Measurements from ENCODE around the gene KBTBD8.

KBTBD8 gene, protein sequence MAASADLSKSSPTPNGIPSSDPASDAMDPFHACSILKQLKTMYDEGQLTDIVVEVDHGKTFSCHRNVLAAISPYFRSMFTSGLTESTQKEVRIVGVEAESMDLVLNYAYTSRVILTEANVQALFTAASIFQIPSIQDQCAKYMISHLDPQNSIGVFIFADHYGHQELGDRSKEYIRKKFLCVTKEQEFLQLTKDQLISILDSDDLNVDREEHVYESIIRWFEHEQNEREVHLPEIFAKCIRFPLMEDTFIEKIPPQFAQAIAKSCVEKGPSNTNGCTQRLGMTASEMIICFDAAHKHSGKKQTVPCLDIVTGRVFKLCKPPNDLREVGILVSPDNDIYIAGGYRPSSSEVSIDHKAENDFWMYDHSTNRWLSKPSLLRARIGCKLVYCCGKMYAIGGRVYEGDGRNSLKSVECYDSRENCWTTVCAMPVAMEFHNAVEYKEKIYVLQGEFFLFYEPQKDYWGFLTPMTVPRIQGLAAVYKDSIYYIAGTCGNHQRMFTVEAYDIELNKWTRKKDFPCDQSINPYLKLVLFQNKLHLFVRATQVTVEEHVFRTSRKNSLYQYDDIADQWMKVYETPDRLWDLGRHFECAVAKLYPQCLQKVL

DNA sequence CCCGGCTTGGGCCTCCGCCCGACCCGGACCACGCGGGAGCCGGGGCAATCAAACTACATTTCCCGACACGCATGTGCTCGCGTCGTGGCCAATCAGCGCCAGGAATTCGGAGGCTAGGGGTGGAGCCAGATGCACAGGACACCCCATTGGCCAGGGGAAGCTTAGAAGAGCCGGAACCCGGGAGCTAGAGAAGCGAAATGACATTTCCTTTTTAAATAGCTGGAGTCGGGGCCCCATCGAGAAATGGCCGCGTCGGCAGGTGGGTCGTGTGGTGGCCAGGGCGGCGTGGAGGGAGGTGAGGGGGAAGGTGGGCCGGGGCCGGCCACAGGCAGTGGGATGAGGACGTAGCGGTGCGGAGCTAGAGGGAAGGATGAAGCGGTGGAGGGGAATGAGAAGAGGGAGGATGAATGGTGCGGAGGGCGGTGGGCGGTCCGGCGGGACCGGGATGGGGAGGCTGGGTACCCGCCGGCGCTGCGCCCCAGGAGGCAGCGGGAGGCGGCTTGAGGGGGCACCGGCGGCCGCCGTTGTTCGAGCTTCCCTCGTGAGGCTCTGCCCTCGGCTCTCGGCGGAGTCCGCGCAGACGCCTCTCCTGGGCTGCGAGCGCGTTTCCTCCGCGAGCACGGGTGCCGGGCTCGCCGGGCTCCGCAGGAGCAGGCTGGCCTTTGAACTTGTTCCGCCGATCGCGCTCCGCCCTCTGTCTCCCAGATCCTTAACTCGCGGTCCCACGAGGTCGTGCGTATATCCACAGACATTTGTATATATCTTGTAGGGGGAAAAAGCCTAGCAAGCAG lies at the start of gene KBTBD8:
Gene KBTBD8, plus strand, starts transcription at position 195 of the 791 bp plus-strand sequence. Its CDS starts 49 bp downstream, at position 244.
- peak; percentile 96 for DNase-seq (ENCODE audit: low spot score)

DNA sequence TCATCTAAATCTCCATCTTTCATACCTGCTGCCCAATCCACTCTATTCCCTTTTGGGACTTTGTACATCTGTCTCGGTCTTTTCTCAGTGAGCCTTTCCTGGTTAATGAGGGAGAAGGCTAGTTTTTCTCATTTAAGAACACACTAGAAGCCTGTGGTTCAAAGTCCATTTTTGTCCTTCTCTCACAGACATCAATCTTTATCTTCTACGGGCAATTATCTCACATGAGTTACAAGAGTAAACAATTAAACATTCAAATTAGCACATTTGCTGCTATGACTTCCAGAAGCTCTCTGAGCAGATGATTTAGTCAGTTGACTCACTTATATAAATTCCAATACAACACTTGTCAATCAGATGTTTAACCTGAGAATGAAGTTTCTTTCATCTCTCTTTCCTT lies 49.3 kb upstream of the KBTBD8 start:
- DNase-seq (ENCODE audit: low spot score) = no peak

DNA sequence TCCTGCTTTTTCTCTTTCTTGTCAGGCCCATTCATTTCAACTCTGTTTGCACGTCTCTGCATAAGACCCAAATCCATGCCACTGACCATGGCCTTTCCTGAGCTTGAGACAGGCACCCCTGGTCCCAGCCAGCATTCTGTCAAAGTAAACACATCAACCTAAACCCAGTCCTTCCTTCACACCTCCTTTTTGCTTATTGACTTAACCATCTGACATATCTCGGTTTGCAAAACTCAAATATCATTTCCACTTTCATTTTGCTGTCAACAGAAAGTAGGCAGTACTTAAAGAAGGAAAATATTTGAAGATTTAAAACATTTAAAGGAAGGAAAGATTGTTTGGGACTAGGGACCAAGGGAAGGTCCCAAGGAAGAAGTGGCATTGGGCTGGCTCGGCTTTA lies 48.2 kb upstream of the KBTBD8 start:
- no peak for DNase-seq (ENCODE audit: low spot score)

DNA sequence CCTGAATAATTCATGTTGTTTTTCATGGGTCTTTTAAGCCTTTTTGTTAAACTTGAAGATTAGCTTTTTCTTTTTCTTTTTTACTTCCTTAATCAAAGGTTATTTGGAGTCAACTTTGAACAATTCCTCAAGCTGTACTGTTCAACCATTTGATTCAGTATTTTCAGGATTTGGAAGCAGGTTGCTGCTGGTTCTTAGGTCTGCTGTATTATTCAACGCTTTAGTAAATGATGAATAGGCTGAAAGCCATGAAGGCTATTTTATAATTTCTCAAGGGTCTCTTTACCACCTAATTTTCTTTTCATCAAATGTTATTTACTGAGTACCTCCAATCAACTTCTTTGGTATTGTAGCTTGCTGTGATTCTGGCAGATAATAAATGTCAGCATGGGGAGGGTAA lies 45.8 kb upstream of the KBTBD8 start:
- no peak for DNase-seq (ENCODE audit: low spot score)

DNA sequence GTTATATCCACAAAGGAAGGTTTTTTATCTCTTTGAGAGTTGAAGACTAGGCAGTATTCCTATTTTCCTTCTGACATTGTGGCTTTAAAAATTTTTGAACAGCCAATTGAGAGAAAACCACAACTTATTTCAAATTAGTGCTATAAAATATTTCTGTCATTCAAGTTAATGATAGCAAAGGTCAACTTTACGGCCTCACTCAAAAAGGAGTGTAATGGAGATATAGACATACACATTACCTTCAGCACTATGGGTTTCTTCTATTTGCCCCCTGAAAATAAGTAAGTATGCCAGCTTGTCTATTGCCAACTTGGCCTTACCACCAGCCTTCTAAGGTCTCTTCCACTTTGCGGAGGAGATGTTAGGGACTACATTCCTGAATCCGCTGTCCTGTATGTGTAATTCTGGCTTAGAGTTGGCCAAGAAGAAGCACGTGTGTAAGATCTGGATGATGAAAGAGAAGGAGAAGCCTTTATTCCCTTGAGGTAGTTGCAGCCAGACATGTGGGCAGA lies 44.1 kb upstream of the KBTBD8 start:
- no peak for DNase-seq (ENCODE audit: low spot score)

DNA sequence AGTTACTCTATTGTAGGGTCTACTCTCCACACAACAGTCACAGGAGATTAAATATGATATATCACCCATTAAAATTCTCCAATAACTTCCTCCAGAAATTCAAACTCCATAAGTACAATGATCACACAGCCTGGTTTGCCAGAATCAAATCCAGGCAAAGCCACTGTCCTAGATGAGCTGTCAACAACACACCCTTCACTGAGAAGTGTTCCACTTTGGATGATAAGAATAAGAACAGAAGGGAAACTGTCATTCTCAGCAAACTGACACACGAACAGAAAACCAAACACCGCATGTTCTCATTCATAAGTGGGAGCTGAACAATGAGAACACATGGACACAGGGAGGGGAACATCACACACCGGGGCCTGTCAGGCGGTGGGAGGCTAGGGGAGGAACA lies 41.4 kb upstream of the KBTBD8 start:
- no peak for DNase-seq (ENCODE audit: low spot score)

DNA sequence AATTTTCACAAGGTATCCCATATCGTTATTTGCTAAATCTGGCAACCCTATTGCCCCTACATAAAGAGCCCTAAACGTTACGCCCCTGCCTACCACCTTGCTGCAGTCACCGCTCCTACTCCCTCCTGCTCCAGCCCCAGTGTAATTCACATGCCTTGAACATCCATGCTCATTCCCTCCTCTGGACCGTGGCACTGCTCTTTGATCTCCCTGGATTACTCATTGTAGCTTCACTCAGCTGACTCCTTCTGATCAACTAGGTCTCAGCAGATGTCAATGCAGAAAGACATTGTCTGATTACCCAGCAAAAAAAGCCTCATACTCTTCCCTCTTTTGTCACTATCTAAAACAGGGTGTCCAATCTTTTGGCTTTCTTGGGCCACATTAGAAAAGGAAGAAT lies 40.7 kb upstream of the KBTBD8 start:
- DNase-seq (ENCODE audit: low spot score) = no peak

DNA sequence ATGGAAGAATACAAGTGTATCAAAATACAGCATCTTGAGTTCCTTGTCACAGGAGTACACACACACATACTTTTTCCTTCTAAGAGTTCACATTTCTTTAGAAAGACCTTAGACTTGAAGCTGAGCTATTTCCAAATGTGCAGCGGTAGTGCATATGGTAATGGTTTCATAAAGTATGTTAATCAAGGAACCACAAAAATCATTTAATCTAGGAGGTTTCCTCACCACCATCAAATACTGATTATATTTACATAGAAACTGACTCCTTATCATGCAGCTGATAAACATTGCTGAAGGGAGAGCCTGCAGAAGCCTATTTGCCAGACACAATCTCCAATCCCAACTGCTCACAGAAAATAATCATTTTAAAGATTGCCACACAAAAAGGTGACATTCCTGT lies 40.0 kb upstream of the KBTBD8 start:
- DNase-seq (ENCODE audit: low spot score) = no peak

DNA sequence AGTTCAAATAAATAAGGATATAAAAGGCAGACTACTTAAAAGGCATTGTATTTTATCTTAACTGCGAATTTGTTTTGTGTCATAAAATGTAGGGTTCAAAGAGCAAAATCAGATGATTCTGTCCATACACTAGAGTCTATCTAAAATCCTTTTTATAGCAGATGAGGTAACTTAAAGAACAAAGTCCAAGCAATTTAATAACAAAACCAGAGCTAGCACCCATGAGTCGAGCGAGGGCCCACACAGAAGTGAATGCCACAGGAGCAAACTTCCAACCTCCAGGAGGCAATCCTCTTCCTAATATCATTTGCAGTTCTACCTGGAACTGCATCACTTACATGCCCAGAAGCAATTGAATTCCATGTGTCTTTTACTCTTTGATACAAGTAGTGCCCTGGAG lies 35.4 kb upstream of the KBTBD8 start:
- DNase-seq (ENCODE audit: low spot score) = peak; percentile 13

DNA sequence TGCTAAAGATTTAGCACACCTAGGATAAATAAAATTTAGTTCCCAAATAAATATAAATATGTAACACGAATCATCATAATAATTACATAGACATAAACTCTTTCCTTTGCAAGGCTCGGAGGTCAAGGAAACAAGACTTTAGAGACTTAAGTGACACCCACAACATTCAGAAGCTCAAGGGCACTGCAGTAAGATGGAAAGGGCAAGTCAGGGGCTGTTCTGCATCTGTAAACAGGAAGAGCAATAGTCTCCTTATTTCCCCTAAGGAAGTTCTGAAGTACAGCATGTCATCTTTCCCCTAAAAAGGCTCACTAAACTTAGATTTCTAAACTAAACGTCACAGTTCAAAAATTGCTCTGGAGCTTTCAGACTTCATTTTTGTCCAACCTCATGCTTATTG lies 26.9 kb upstream of the KBTBD8 start:
- DNase-seq (ENCODE audit: low spot score) = no peak

DNA sequence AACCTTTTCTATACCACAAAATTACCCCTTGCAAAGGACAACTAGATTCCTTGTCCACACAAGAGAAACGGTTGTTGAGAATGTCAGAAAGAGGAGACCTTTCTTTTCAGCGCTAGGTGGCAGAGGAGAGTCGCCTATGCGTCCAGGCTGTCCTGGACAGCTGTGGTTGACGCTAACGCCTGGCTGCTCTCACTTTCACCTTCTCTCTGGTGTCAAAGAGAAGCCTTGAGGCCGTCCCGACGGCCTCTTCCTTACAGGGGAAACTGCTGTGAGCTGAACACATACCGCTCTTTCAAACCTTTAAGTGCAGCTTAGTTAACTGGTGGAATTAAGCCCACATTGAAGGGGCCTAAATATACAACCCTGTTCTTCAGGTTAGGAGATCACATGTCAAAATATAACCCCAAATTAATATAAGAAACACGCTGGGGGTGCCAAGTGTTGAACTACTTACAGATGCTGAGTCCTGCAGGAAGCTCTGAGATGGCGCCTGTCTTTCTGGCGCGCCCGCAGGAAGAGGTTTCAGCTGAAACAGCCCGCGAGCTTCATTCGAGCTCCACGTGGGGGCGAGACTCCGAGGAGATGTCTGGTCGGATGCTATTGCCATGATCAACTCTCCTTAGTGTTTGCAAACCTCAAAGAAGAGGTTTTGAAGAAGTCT lies 26.1 kb upstream of the KBTBD8 start:
- peak; percentile 73 for DNase-seq (ENCODE audit: low spot score)

DNA sequence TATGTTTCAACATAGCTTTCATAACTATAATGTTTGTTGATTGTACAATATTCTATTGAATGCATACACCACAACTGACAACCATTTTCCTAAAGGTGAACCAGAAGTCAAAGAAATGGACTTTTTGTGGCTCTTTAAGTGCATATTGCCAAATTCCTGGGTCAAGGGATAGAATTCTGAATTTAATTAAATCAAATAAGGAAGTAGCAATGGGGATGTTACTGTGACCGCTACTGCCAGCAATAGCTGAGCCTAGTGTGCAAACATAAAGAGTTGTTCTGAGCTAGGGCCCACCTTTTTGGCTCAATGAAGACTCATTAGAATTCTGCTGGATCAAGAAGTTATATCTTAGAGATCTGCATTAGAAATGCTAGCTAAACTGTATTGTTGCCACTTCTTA lies 17.3 kb upstream of the KBTBD8 start:
- no peak for DNase-seq (ENCODE audit: low spot score)

DNA sequence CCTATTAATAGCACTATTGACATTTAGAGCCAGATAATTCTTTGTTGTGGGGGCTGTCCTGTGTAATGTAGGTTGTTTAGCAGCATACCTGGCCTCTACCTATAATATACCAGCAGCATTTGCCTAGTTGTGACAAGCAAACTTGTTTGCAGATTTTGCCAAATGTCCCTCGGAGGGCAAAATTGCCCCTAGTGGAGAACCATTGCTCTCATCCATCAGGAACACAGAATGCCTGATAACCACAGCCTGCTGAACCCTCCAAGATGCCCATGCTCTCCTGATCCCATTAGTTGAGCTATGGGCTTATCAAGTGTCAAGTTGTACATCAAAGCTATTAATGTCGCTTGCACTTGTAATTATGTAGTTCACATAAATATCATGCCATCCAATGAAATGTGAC lies 15.0 kb upstream of the KBTBD8 start:
- DNase-seq (ENCODE audit: low spot score) = no peak

DNA sequence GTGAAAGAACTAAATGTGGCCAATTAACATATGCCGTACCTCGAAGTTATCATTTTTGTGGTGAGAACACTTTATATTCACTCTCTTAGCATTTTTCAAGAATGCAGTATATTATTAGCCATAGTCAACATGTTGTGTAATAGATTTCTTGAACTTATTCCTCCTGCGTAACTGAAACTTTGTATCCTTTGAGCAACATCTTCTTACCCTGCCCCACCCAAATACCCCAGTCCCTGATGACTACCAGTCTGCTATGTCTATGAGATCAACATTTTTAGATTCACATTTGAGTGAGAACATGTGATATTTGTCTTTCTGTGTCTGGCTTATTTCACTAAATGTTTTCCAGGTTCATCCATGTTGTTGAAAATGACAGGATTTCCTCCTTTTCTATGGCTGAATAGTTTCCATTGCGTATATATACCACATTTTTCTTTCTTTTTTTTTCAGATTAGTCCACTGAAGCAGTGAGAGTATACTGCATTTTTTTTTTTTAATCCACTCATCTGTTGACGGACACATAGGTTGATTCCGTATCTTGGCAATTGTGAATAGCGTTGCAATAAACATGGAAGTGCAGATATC lies 12.7 kb upstream of the KBTBD8 start:
- no peak for DNase-seq (ENCODE audit: low spot score)

DNA sequence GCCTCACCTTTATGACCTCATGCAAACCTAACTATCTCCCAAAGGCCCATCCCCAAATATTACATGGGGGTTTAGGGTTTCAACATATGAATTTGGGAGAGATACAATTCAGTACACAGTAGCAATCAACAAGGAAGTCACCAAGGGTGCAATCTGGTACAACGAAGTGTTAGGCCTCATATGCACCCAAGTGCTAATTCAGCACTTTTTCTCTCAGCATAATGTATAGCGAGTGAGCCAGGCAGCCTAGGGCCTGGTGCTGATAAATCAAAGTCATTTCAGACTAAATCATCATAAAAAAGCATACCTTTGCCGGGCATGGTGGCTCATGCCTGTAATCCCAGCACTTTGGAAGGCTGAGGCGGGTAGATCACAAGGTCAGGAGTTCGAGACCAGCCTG lies 11.7 kb upstream of the KBTBD8 start:
- no peak for DNase-seq (ENCODE audit: low spot score)

DNA sequence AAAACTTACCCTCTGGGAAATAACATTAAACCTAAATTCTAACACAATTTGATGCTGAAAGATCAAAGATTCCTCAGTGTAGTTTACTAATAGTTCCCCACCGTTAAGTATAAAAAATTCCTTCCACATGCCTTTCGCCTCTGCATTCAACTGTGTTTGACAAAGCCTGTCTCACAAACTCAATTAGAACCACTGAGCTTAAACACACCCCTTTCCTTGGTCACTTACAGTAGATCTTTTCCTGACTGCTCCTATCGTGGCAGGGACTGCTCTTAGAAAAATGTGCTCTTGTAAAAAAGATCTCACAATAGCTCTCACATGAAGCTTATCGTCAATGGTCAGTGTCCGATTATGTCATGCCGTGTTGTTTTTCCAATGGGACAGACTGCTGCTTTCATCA lies 8.9 kb upstream of the KBTBD8 start:
- DNase-seq (ENCODE audit: low spot score) = no peak

DNA sequence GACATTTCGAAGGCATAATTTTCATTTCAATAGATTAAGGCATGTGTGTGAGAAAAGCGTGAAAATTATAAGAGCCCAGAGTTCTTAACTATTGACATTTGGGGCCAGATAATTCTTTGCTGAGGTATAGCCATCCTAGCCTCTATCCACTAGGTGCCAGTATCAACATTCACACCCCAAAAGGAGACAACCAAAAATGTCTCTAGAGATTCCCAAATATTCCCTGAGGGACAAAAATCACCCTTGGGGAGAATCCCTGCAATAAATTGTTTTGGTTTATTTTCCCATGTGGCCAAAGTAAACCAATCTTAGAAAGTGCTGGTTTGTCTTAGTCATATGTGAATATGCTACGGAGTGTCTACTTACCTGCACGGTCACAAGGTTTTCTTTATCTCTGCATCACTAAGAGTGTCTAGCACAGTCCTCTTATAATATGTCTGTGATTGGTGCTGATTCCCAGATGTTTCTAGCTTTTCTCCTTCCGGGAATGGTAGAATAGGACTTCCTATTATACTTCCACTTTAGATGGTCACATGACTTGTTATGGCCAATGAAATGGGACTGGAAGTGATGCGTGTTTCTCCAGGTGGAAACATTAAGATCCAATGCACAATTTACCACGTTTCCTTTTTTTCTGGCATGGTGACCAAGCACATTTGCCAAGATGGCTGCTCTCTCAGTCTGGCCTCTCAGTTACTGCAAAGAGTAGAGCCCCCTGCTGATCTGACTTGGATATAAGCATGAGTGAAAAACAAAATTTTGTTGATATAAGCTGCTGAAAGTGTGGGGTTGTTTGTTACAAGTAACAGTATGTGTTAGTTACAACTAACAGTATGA lies 8.0 kb upstream of the KBTBD8 start:
- DNase-seq (ENCODE audit: low spot score) = no peak

DNA sequence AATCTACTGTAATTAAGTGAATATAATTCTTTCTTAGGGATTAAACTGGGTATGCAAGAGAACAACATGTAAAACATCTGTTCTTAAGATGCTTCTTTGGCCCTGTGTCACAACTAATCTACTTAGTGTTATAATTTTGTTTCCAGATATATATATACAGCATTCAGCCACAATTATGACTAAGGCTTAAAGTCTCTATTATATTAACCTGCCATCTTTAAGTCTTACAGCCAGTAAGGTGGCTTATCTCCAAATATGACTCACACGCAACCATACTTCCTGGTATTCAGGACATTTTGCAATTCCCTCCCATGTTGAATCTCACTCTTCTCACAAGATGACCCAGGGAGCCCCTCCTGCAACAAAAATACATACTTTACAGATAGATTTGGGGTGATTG lies 6.6 kb upstream of the KBTBD8 start:
- DNase-seq (ENCODE audit: low spot score) = peak; percentile 21

DNA sequence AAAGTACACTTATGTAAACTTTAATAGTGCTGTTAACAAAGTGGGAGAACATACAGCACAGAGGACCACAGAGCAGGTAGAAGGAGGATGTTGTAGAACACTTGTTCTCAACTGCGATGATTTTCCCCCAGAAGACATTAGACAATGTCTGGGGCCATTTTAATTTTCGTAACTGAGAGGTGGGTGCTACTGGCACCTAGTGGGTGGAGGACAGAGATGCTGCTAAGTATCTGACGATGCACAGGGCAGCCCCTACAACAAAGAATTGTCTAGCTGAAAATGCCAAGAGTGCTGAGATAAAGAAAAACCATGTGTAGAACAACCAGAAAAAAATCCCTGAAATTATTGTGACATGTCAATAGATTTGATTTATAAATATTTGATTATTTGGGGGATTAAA lies 5.0 kb upstream of the KBTBD8 start:
- DNase-seq (ENCODE audit: low spot score) = no peak

DNA sequence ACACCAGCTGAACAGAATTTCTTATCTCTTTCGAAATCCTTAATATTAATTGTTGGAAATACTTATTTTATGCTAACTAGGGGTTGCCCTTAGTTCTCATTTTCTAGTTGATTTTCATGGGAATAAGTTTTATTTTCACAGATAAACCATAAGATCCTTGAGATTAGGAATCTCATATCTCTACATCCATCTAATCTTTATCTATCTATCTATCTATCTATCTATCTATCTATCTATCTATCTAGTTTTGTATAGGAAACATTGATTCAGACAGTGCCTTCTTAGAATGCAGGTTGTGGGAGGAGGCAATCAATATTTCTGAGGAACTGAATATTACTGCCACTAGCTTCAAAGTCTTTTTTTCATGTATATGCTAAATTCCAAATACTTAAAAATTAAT lies 3.5 kb upstream of the KBTBD8 start:
- no peak for DNase-seq (ENCODE audit: low spot score)

DNA sequence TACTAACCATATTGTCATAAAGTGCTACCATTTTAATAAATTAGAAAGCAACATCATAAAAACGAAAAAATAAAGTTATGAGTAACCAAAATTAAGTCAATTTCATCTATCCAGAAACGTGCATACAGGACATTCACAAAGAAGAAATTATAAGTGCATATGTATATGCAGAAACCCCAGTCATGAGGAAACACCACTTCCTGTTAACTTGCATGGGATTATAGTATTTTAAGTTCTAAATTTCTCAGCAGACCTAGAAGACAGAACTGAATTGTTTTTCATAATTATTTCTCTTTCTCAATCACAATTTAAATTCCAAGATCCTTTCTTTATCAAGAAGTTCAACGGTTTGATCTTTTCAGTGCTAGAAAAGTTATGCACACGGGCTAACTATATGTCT lies 1.4 kb upstream of the KBTBD8 start:
- no peak for DNase-seq (ENCODE audit: low spot score)

Data from LoVo (cell line).